SK-N-MC (cell line): ENCODE results near the gene RAD51AP1.

Source experiments
- DNase-seq: peaks from one replicate; pipeline ENCODE4 v3.0.0-alpha.2; 2011; ENCODE audit warnings: low read depth, low spot score
- H3K27ac ChIP-seq: fragments of 200-600 bp; sonication (generic); 2 replicates; pipeline ENCODE4 v1.5.1; 2016; ENCODE audit warnings: mixed run types
- H3K36me3 ChIP-seq: fragments of 200-600 bp; sonication (generic); 2 replicates; pipeline ENCODE4 v1.6.1; 2017; ENCODE audit warnings: antibody characterized with exemption, low read length, mixed read lengths; ENCODE audit not compliant: insufficient read depth
- H3K4me3 ChIP-seq: fragments of 200-600 bp; sonication (generic); 2 replicates; pipeline ENCODE4 v1.5.1; 2016
- H3K9ac ChIP-seq: fragments of 200-600 bp; sonication (generic); 2 replicates; pipeline ENCODE4 v1.8.0; 2017; ENCODE audit warnings: mixed run types, mixed read lengths; ENCODE audit not compliant: insufficient read length
- H3K9me3 ChIP-seq: fragments of 200-600 bp; sonication (generic); 2 replicates; pipeline ENCODE4 v1.6.1; 2017; ENCODE audit warnings: low read depth, mild to moderate bottlenecking, antibody characterized with exemption, low read length, moderate library complexity, mixed read lengths
- EZH2 ChIP-seq: fragments of 200-600 bp; sonication (generic); IDR thresholded peaks from one replicate; pipeline ENCODE4 v1.6.1; 2017; ENCODE audit warnings: antibody characterized with exemption
- FOXP2 ChIP-seq: optimal IDR thresholded peaks from 2 replicates; pipeline ENCODE3; 2011; ENCODE audit warnings: mild to moderate bottlenecking, moderate library complexity; ENCODE audit not compliant: insufficient read depth; ENCODE audit errors: extremely low read length, control extremely low read depth
- POLR2AphosphoS5 ChIP-seq: IDR thresholded peaks from 2 replicates; pipeline ENCODE4 v1.6.1; 2012; ENCODE audit warnings: mild to moderate bottlenecking, low read depth, low read length, borderline replicate concordance

Gene RAD51AP1

GRCh38 chr12:4569261-4569660, 30.6 kb downstream of the RAD51AP1 start:
- Histone ChIP-seq H3K9ac (no peak overlapping the region), H3K36me3 (no peaks in the 10 kb centered on the region), H3K4me3 (no peak overlapping the region), H3K9me3 (no peaks in the 10 kb centered on the region), H3K27ac (no peak overlapping the region)
- DNase-seq: no peak
- no peak for TF ChIP-seq EZH2
- TF ChIP-seq FOXP2: no peak
- TF ChIP-seq POLR2AphosphoS5: no peak

- H3K27ac ChIP-seq: no peak overlapping the region
- DNase-seq: no peak
- no peak for TF ChIP-seq EZH2
- no peak for TF ChIP-seq FOXP2
- TF ChIP-seq POLR2AphosphoS5: no peak
- H3K36me3 ChIP-seq: no peaks in the 10 kb centered on the region
- no peak overlapping the region for H3K4me3 ChIP-seq
- no peaks in the 10 kb centered on the region for H3K9me3 ChIP-seq
- H3K9ac ChIP-seq: no peak overlapping the region
Measured at GRCh38 chr12:4572680-4573079, 34.0 kb downstream of the RAD51AP1 start.

- no peak overlapping the region for H3K27ac ChIP-seq
- TF ChIP-seq FOXP2: no peak
- TF ChIP-seq EZH2: no peak
- TF ChIP-seq POLR2AphosphoS5: no peak
- H3K9ac ChIP-seq: no peak overlapping the region
- no peak for DNase-seq
- no peak overlapping the region for H3K4me3 ChIP-seq
- no peaks in the 10 kb centered on the region for H3K9me3 ChIP-seq
- H3K36me3 ChIP-seq: no peaks in the 10 kb centered on the region
Measured at GRCh38 chr12:4579305-4580102, 40.8 kb downstream of the RAD51AP1 start.

- H3K9ac ChIP-seq: no peak overlapping the region
- no peaks in the 10 kb centered on the region for H3K9me3 ChIP-seq
- H3K4me3 ChIP-seq: no peak overlapping the region
- no peaks in the 10 kb centered on the region for H3K36me3 ChIP-seq
- no peak overlapping the region for H3K27ac ChIP-seq
- no peak for DNase-seq
- no peak for TF ChIP-seq POLR2AphosphoS5
- no peak for TF ChIP-seq FOXP2
- TF ChIP-seq EZH2: no peak
Measured at GRCh38 chr12:4580281-4580688, 41.6 kb downstream of the RAD51AP1 start.

DNA sequence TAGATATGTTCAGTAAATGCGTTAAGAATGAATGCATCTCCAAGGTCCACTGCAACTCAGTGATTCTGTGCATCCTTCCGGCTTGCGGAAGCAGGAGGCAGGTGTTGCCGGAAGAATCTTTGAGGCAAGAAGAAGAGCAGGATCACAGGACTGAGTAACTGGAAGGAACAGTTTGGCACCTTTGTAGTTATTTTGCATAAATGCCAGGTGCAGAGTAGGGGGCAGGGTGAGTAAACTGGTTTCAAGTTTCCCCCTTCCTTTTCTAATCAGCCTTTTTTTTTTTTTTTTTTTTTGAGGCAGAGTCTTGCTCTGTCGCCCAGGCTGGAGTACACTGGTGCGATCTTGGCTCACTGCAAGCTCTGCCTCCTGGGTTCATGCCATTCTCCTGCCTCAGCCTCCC, 45.6 kb downstream of the RAD51AP1 start:
- Histone ChIP-seq H3K27ac (no peak overlapping the region), H3K9ac (no peak overlapping the region), H3K4me3 (no peak overlapping the region), H3K36me3 (no peaks in the 10 kb centered on the region), H3K9me3 (no peaks in the 10 kb centered on the region)
- no peak for TF ChIP-seq EZH2
- no peak for TF ChIP-seq POLR2AphosphoS5
- TF ChIP-seq FOXP2: no peak
- no peak for DNase-seq

DNA sequence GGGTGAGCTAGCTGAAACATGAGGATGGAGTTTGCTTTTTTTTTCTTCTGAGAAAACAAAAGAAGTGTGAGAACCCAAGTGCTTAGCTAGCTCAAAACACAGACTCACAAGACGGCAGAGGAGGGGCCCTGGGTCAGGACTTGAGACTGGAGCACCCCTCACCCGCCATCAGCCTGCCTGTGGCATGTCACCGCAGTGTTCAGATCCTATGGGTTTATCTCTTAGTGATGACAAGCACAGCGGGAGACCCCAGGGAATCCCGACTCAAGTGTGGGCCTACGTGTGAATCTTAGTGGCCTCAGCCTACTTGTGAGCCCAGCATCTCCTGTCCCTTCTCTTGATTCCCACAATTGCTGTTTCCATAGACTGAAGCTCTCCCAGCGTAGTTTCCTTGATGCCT, 46.2 kb downstream of the RAD51AP1 start:
- H3K27ac ChIP-seq: no peak overlapping the region
- H3K4me3 ChIP-seq: no peak overlapping the region
- H3K9ac ChIP-seq: no peak overlapping the region
- H3K36me3 ChIP-seq: no peaks in the 10 kb centered on the region
- no peak for TF ChIP-seq POLR2AphosphoS5
- TF ChIP-seq FOXP2: no peak
- no peak for TF ChIP-seq EZH2
- no peak for DNase-seq
- no peaks in the 10 kb centered on the region for H3K9me3 ChIP-seq

- H3K9ac ChIP-seq: no peak overlapping the region
- H3K9me3 ChIP-seq: no peaks in the 10 kb centered on the region
- H3K4me3 ChIP-seq: no peak overlapping the region
- H3K36me3 ChIP-seq: no peaks in the 10 kb centered on the region
- no peak overlapping the region for H3K27ac ChIP-seq
- TF ChIP-seq POLR2AphosphoS5: no peak
- no peak for TF ChIP-seq FOXP2
- no peak for TF ChIP-seq EZH2
- no peak for DNase-seq
Measured at GRCh38 chr12:4586500-4586899, 47.8 kb downstream of the RAD51AP1 start.

DNA sequence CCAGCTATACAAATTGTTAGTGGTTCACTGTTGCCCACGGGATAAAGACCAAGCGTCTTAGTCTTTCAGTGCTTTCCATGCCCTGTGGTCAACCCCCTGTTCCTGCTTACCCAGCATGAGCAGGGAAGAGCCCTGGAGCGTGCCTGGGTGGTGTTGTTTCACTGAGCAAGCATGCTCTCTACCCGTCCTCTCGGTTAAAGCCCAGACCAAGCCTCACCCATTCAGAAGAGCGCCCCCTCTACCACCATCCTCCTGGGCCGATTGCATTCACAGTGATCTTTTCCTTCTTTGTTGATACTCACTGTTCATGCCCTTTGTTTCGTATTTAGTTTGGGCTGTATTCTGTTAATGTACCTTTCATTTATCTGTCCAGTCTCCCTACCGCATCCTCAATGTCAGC, 48.4 kb downstream of the RAD51AP1 start:
- DNase-seq: no peak

GRCh38 chr12:4588916-4589315, 50.2 kb downstream of the RAD51AP1 start:
- no peaks in the 10 kb centered on the region for H3K9me3 ChIP-seq
- no peak for DNase-seq
- TF ChIP-seq EZH2 (no peak), POLR2AphosphoS5 (no peak), FOXP2 (no peak)
- H3K9ac ChIP-seq: no peak overlapping the region
- no peaks in the 10 kb centered on the region for H3K36me3 ChIP-seq
- H3K27ac ChIP-seq: no peak overlapping the region
- no peak overlapping the region for H3K4me3 ChIP-seq

More for the DNA sequence above, 48.4 kb downstream of the RAD51AP1 start:
- TF ChIP-seq FOXP2: no peak
- no peak for TF ChIP-seq EZH2
- no peak for TF ChIP-seq POLR2AphosphoS5
- Histone ChIP-seq H3K27ac (no peak overlapping the region), H3K9me3 (no peaks in the 10 kb centered on the region), H3K4me3 (no peak overlapping the region), H3K9ac (no peak overlapping the region), H3K36me3 (no peaks in the 10 kb centered on the region)
